Measurements from ENCODE around the gene TBXAS1.

TBXAS1 gene

DNA sequence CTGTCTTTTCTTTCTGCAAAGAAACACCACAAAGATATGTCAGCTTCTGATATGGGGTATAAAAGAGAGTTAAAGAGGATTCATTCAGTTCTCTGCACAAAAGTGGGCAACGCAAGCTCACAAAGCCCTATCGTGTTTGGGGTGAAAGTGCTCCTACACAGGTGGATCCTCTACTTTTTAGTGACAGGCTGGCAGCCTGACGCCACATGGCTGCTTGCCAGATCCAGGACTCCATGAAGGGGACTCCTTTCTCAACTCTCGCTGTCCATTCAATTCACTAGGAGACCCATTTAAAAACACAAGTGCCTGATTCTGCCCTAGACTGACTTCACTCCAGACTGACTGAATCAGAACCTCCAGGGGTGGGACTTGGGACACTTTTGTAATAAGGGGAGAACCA is 225.7 kb downstream of the TBXAS1 start:
- DNase-seq: no peak

DNA sequence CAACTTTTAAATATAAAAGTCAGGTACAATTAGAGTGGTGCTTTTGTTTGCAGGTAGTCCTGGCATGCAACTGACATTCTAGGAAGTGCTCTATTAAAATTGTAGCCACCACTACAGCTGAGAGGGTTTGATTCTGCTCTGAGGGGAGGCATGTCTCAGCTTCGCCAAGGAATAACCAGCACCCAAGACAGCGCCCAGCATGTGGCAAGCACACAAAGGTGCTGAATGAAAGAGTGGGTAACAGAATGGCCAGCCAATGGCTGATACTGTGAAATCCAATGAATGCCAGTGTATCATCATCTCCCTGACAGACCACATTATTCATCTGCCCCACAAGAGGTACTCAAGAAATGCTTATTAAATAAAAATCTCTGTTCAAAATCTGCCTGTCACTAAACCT is 226.8 kb downstream of the TBXAS1 start:
- no peak for DNase-seq

DNA sequence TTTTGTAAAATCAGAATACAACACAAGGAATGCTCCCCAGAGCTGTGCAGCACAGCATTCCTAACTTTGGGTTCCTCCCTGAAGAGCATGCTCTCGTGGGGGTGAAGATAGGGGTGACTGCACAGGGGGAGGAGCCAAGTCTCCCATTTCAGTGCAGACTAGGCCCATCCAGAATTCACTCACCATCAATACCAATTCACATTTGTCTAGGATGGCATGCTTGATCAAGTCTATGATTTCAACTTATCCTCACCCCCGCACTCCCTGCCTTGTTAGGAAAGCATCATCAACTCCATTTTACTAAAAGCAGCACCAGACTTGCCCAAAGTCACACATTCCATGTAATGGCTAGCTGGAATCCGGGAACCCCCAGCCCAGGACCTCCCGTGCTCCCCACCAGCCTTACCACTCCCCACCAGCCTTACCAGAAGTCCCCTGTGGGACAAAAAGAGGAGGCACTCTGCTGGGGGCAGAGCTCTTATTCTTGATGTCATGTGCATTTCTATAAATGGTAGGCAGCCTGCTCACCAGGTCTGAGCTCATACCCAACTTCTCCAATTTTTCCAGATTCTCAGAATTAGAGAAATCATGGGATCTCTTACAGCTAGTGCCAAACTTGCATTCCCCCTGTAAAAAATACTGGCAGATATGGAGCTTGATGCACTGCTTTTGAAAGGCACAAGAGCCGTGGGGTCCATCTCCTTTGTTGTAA is 227.5 kb downstream of the TBXAS1 start:
- DNase-seq: no peak

DNA sequence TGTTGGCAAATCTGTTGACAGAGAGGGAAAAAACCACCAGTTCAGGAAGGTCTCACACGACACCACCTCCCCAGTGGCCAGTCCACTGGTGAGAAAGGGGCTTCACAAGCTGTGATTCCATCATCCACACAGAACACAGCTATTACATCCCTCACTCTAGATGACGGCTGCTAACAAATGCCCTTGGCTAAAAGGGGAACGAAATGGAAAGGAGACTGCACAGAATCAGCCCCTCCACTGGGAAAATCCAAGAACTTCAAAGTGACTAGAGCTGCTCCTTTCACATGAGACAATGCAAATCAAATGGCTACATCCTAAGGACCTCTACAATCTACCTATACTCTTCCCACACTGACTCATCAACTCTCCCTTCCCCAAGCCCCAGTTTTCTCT is 228.1 kb downstream of the TBXAS1 start:
- no peak for DNase-seq

DNA sequence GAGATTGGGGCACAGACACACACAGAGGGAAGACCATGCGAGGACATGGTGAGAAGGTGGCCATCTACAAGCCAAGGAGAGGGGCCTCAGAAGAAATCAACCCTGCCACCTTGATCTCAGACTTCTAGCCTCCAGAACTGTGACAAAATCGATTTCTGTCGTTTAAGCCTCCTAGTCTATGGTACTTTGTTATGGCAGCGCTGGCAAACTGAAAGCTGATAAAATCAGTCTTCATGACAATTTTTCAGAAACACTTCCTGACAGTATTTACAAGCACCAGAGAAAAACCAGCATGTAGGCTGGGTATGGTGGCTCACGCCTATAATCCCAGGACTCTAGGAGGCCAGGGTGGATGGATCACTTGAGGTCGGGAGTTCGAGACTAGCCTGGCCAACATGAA is 229.5 kb downstream of the TBXAS1 start:
- DNase-seq: no peak

DNA sequence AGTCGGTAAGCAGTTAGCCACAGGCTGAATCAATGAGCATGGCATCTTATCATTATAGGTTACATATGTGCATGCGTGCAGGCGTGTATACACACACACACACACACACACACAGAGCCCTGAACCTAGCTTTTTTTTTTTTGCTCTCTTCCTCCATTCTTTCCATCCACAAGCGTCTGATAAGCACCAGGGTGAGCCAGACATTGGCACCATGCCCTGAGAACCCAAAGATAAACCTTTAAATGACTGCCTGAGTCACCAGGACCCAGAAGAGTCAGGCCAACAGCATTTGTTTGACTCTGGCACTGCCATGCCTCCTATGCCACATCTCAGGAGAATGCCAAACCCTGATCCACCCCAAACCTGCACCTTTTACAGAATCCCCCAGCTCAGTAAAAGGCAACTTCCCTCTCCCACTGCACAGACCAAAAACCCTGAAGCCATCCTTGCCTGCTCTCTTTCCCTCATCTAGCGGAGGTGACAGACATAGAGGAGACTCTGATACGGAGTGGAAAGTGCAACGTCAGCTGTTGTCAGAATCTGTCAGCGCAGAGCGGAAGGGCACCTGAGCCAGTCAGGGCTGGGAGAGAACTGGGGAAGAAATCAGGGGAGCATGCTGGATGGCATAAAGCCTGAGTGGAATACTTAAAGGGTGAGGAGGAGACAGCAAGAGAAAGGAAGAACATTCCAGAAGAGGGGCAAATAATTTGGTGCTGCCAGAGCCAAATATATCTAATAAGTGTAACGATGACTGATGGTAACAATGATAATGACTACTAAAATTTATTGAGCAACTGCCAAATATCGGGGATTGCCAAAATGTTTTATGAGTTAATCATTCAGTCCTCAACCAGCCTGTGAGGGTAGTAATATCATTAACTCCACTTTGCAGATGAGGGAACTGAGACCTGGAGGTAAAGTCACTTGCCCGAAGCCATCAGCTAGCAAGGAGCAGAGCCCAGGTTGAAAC is 230.5 kb downstream of the TBXAS1 start:
- DNase-seq: peak; percentile 24

DNA sequence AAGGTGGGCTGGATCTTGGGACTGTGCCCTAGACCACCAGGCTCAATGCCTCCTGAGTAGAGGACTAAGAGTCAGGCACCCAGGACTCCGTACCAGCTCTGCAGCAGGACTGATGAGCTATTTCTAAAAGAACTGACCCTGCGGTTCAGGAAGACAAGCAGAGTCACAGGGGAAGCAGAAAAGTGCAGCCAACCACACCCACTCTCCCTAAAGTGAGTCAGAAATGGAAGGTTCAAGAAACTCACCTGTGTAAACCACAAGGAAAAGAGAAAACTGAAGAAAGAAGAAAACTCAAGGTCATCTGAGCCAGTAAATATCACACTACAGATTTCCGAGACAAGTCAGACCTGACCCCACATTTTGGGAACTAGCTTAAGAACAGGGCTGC is 231.2 kb downstream of the TBXAS1 start:
- DNase-seq: no peak

DNA sequence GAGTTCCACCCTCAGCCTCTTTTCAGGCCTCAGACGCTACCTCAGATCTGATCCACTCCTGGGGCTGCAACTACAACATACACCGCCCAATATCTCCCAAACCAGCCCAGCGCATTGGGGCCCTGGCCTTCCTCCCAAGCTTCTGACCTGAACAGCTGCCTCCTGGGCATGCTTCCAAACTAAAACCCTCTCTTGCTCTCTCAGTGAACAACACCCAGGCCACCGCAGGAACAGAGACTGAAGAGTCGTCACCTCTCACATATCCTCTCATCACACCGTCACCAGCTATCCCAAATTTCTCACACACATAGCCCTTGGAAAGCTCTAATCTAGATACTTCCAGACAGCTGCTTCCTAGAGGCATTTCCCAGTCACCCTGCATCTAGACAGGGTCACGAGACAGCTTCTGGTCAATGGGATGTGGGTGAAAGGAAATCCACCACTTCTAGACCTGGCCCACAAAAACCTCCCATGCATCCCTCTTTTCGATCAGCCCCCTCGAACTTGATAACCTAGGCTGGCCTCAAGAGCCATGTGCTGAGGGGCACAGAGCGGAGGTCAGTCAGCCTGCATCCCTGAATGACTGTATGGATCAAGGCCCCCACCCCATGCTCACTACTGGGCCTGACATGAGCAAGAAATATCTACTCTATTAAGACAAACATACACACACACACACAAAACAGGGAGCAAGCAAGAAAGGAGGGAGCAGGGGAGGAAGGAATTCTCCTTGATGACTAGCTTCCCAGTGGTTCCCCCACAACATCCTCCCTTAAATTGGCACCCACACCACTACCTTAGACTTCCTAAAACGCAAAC is 231.9 kb downstream of the TBXAS1 start:
- DNase-seq: no peak

DNA sequence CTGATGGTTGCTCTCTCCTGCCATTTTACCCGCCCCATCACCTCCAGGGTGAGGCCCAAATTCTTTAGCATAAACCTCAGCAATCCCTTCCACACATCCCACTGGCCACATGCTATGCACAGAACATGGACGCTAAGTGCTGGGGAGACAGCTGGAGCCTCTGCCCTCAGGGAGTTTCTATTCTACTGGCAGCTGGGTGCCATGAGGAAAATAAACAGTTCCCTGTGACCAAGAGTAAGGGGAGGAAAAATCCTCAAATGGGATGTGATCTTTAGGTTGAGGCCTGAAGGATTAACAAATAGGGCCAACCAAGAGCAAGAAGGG is 232.5 kb downstream of the TBXAS1 start:
- DNase-seq: no peak

DNA sequence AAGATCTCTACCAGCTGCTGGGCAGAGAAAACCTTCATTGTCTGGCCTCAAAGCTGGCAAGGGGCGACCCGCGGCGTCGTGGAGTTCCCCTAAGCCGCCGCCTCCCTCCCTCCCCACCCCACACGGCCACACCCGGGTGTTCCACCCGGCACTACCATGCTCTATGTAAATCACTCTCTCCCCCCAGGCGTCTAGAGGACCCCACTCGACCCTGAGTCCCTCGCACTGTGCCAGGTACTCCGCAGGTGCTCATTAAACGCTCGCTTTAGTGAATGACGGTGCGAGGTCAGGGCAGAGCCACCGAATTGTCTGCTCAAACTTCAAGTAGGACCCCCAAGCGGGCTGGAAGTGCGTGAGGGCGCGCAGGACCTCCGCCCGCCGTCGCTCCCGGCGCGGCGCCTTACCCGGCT is 233.1 kb downstream of the TBXAS1 start:
- DNase-seq: peak; percentile 54

DNA sequence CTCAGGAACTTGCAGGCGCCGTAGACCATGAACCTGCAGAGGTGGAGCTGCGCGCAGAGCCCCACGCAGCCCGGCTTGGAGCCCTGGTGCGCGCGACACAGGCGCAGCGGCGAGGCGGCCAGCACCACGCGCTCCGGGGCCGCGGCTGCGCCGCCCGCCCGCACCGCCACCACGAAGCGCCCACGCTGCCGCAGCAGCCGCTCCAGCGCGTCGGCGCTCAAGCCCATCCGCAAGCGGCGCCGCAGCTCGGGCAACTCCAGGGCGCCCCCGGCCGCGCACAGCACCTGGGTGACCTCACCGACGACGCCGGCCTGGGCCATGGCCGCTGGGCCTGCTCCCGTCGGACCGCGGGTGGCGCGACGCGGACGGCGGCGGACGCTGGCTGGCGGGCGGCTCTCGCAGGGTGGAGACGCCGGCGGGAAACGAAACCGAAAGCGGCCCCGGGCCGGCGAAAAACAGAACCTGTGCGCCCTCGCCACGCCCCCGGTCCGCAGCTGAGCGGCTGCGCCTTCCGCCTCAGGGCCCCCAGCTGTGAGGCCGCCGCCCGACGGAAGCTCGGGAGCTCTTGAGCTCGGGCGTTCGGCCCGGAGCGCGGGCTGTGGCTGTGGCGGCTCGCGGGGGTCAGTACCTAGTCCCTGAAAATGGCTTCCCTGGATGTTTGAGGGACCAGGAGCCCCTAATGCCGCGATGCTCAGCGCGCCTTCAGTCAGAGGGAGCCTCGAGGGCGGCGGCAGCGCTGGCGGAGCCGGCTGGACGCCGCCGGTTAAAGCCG is 233.7 kb downstream of the TBXAS1 start, which contains the start of gene PARP12:
PARP12 (minus strand) TSS at position 424 of the 772 bp plus-strand sequence; CDS start at position 320, 104 bp downstream.
- DNase-seq: peak; percentile 88

DNA sequence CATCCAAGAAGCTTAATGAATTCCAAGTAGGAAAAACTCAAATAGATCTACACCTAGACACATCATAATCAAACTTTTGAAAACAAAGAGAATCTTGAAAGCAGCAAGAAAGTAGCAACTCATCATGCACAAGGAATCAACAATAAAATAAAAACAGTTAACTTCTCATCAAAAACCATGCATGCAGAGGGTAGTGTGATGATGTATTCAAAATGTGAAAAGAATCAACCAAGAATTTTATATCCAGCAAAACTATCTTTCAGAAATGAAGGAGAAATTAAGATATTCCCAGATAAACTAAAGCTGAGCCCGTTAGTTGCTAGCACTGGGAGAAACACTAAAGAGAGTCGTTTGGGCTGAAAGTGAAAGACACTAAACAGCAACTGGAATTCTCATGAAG is 238.0 kb downstream of the TBXAS1 start:
- no peak for DNase-seq

DNA sequence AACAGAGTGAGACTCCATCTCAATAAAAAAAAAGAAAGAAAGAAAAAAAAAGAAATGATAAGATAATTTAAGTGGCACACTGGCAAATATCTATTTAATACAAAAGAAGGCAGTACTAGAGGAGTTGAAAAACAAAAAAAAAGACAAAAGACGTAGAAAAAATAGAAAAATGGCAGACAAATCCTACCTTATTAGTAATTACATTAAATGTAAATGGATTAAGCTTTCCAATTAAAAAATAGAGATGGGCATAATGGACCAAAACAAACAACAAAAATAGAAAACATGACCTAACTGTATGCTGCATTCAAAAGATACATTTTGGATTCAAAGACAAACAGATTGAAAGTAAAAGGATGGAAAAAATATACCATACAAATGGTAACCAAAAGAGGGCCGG is 239.0 kb downstream of the TBXAS1 start:
- DNase-seq: no peak

DNA sequence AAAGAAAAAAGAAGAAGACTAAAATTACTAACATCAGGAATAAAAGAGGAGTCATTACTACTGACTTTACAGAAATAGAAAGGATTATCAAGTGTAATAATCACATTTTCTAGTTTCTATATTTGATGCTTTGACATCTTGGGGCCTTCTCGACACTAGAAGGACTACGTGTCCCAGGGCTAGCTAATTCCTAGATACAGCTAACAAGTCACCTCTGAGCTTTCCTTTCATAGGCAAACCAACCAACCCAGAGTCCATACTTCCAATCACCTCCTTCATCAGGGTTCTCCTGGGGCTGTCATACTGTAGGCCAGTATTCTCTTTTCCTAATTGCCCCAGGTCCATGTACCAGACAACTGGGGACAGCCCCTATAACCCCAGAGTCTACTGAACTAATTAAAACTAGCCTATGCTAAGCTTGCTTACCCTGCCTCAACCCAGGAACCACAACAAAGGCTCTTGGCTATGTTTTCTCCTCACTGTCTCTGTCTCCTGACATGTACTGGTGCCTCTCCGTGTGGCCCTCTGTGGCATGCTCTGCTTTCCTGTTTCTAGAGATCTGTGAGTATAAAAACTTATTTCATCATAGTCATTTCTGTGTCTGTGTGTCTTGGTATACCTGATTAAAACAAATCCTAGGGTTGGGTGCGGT is 240.4 kb downstream of the TBXAS1 start:
- DNase-seq: no peak

Data from eye (tissue), 1 donor.